ENCODE results near the gene NAB1.

GRCh38 chr2:190696792-190697398 is 48.0 kb downstream of the NAB1 start:
- TF ChIP-seq, protein P1, sequence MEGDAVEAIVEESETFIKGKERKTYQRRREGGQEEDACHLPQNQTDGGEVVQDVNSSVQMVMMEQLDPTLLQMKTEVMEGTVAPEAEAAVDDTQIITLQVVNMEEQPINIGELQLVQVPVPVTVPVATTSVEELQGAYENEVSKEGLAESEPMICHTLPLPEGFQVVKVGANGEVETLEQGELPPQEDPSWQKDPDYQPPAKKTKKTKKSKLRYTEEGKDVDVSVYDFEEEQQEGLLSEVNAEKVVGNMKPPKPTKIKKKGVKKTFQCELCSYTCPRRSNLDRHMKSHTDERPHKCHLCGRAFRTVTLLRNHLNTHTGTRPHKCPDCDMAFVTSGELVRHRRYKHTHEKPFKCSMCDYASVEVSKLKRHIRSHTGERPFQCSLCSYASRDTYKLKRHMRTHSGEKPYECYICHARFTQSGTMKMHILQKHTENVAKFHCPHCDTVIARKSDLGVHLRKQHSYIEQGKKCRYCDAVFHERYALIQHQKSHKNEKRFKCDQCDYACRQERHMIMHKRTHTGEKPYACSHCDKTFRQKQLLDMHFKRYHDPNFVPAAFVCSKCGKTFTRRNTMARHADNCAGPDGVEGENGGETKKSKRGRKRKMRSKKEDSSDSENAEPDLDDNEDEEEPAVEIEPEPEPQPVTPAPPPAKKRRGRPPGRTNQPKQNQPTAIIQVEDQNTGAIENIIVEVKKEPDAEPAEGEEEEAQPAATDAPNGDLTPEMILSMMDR (IDR thresholded peaks at IDR 0.05; ENCODE audit: borderline replicate concordance, extremely low read depth, low read length, poor library complexity, severe bottlenecking) = no peak
- no peak for TF ChIP-seq EZH2 (IDR thresholded peaks at IDR 0.05; ENCODE audit: borderline replicate concordance, low read depth, low read length, severe bottlenecking)
